Measurements from ENCODE around the gene NPPB. TPM values are rescaled to one million over a fixed set of nuclear protein-coding genes. Genes with fewer than 3 reads are reported as not detected.
A peak's percentile ranks its signal among the peaks of the same experiment; 100 is the strongest.

Gene NPPB
- not detected in 2 replicates for polyA plus RNA-seq (2011; rRNA removed)
- polyA plus RNA-seq (2012; cell fraction: cytosol; rRNA removed) = 0.11 and 0.35 TPM in 2 replicates
- 0.22 and 0.29 TPM in 2 replicates for polyA plus RNA-seq (2012; cell fraction: nucleus; rRNA removed)
- polyA plus RNA-seq (2017; fragmentation: RNase III; extraction: RNeasy Plus Mini Kit Qiagen cat#74134 plus additional on column Dnase treatment) = 0.18 to 0.20 TPM in 2 of 3 replicates, not detected in the other
- not detected in 2 replicates for polyA minus RNA-seq (2011; rRNA and poly(A)+ RNA removed)

DNA sequence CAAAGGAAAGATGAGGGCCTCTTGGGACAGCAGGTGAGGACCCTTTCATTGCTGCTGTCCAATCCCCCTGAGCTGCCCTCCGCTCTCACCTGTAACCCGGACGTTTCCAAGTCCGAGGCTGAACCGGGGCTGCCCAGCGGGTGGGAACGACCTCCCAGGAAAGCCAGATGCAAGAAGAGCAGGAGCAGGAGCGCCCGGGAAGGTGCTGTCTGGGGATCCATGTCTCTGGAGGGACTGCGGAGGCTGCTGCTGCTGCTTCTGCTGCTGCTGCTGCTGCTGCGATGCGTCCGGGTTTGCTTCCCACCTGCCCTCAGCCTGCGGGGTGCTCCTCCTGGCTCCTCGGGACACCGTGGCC, at the start of gene NPPB:
Gene NPPB (minus strand): TSS at position 333 of the 355 bp plus-strand sequence. CDS start 112 bp downstream, at position 221.
- no peak within 1 kb of the TSS for H3K27ac ChIP-seq
- FAIRE-seq (no peak), DNase-seq (ENCODE audit: low read depth in 1 of 2, low spot score in 1 of 2) (no peak), ATAC-seq (no peak)
- peak within 1 kb of the TSS; percentile 56 for H3K4me2 ChIP-seq
- ChIA-PET CTCF (interaction anchor here (0.8 to 1.0 kb wide), 2 partner anchors 18 to 109 kb away, joined by 3 read pairs; no protein-coding TSS in a partner anchor), POLR2A (interaction anchor here (1.1 kb wide), 1 partner anchor 161 kb away, joined by 5 read pairs; the partner anchor contains the start of gene MIIP)
- no peak for TF ChIP-seq HES2 (IDR thresholded peaks at IDR 0.05)
- TF ChIP-seq CEBPB (IDR thresholded peaks at IDR 0.05) = no peak
- no peak for TF ChIP-seq FOSL2 (IDR thresholded peaks at IDR 0.05)
- TF ChIP-seq FOSL2 (CRISPR knock-in tag; IDR thresholded peaks at IDR 0.05) = no peak
- TF ChIP-seq GATA3 (IDR thresholded peaks at IDR 0.05; ENCODE audit: borderline replicate concordance) = no peak
- no peak for TF ChIP-seq CTCF (IDR thresholded peaks at IDR 0.05)
- TF ChIP-seq HOXA7 (CRISPR knock-in tag; IDR thresholded peaks at IDR 0.05) = no peak
- H3K9me3 ChIP-seq = no peaks in the 10 kb centered on the region
- H3K4me3 ChIP-seq = no peak within 1 kb of the TSS; the same call in 1 of the 3 replicates
- H3K4me1 ChIP-seq = no peaks in the 10 kb centered on the region; the same call in 2 of the 3 replicates
- 5% methylated on average over 4 of the region's 16 CpGs for WGBS (ENCODE audit: missing lambda C conversion rate)

DNA sequence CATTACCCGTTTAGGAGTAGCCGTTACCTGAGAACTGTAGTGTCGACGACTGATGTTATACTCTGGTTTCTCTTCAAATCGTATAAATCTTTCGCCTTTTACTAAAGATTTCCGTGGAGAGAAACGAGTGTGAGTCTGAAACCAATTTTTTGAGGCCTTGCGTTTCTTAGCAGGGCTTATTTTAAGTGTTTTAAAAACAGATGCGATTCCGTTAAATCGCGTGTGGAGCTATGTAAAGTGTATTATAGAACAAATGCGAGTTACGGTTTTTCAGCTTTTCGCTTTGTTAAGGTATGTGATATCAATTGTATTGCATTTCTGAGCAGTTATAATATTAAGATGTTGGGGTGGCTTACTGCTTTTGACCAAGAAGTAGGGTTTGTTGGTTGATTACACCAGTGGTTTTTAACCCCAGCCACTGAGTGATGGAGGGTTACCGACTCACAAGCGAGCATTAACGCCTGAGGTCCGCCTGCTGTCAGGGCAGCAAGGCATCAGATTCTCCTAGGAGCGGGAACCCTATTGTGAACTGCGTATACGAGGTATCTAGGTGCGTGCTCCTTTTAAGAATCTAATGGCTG, 49.4 kb upstream of the NPPB start:
- H3K4me2 ChIP-seq = peak overlapping the region; percentile 92
- POLR2A ChIA-PET = interaction anchor here (0.5 to 3.9 kb wide), 34 partner anchors 8 to 871 kb away, joined by 3 to 80 read pairs (median 5); partner anchors contain the start of genes CLCN6, FBXO6, KIAA2013 and MFN2
- CTCF ChIA-PET = interaction anchor here (0.7 to 4.7 kb wide), 9 partner anchors 33 to 189 kb away, joined by 3 to 19 read pairs (median 3); partner anchors contain the start of gene MFN2
- WGBS (ENCODE audit: missing lambda C conversion rate) = under 1% methylated on average over 24 of the region's 24 CpGs
- peak overlapping the region; percentile 96 to 99 for H3K27ac ChIP-seq
- no peak for FAIRE-seq
- ATAC-seq = peak; percentile 77 to 86
- H3K4me1 ChIP-seq = peaks cover 4% of the 10 kb centered on the region; the same call in 1 of the 3 replicates
- H3K9me3 ChIP-seq = no peaks in the 10 kb centered on the region
- H3K4me3 ChIP-seq = peak overlapping the region; percentile 60
- peak; percentile 56 to 94 for DNase-seq (ENCODE audit: low read depth in 1 of 2, low spot score in 1 of 2)
- TF ChIP-seq CBX8 (IDR thresholded peaks at IDR 0.05) (no peak), POLR2AphosphoS2 (conservative IDR thresholded peaks at IDR 0.05; ENCODE audit: low read length) (peak; percentile 71; the same call in 1 of the 2 replicates), HEYL (CRISPR knock-in tag; IDR thresholded peaks at IDR 0.05) (no peak), POLR2A (IDR thresholded peaks at IDR 0.05; ENCODE audit: low read length) (peak; percentile 99), PHF8 (IDR thresholded peaks at IDR 0.05; ENCODE audit: borderline replicate concordance, low read depth) (0 out of 2 replicates have a peak, but pooled peaks have one; percentile 21), FOSB (CRISPR knock-in tag; IDR thresholded peaks at IDR 0.05) (peak; percentile 99), HOXB5 (CRISPR knock-in tag; IDR thresholded peaks at IDR 0.05) (peak; percentile 87), CHD2 (IDR thresholded peaks at IDR 0.05; ENCODE audit: low read length, partially characterized antibody) (peak; percentile 47), HMGXB4 (CRISPR knock-in tag; IDR thresholded peaks at IDR 0.05; ENCODE audit: borderline replicate concordance) (peak; percentile 95), NPAS2 (CRISPR knock-in tag; IDR thresholded peaks at IDR 0.05; ENCODE audit: borderline replicate concordance) (no peak), NFE2L2 (conservative IDR thresholded peaks at IDR 0.05; ENCODE audit: low read length) (no peak), TP53 (CRISPR knock-in tag; IDR thresholded peaks at IDR 0.05) (peak; percentile 99), RCOR1 (IDR thresholded peaks at IDR 0.05; ENCODE audit: low read depth, low read length) (no peak), RARB (CRISPR knock-in tag; IDR thresholded peaks at IDR 0.05) (peak; percentile 99), MAZ (IDR thresholded peaks at IDR 0.05; ENCODE audit: borderline replicate concordance, low read depth, low read length) (peak; percentile 81; the same call in 1 of the 2 replicates), HOXB13 (CRISPR knock-in tag; IDR thresholded peaks at IDR 0.05; ENCODE audit: low read depth) (no peak), EP300 (IDR thresholded peaks at IDR 0.05) (no peak), RNF2 (IDR thresholded peaks at IDR 0.05; ENCODE audit: borderline replicate concordance, low read depth) (no peak), CBX2 (IDR thresholded peaks at IDR 0.05; ENCODE audit: borderline replicate concordance, low read depth) (0 out of 2 replicates have a peak, but pooled peaks have one; percentile 57), HDAC2 (IDR thresholded peaks at IDR 0.05) (no peak), MYC (IDR thresholded peaks at IDR 0.05; ENCODE audit: borderline replicate concordance, low read length) (no peak), EHF (CRISPR knock-in tag; IDR thresholded peaks at IDR 0.05) (peak; percentile 79), EHMT2 (IDR thresholded peaks at IDR 0.05; ENCODE audit: low read depth) (no peak), FOXS1 (CRISPR knock-in tag; IDR thresholded peaks at IDR 0.05) (peak; percentile 75; the same call in 1 of the 2 replicates)
- TF ChIP-seq, protein P1, sequence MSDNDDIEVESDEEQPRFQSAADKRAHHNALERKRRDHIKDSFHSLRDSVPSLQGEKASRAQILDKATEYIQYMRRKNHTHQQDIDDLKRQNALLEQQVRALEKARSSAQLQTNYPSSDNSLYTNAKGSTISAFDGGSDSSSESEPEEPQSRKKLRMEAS (IDR thresholded peaks at IDR 0.05) = peak; percentile 43; the same call in 1 of the 2 replicates
- TF ChIP-seq, protein P2, sequence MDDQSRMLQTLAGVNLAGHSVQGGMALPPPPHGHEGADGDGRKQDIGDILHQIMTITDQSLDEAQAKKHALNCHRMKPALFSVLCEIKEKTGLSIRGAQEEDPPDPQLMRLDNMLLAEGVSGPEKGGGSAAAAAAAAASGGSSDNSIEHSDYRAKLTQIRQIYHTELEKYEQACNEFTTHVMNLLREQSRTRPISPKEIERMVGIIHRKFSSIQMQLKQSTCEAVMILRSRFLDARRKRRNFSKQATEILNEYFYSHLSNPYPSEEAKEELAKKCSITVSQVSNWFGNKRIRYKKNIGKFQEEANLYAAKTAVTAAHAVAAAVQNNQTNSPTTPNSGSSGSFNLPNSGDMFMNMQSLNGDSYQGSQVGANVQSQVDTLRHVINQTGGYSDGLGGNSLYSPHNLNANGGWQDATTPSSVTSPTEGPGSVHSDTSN (IDR thresholded peaks at IDR 0.05) = peak; percentile 89

All from A549 (cell line).